Thyroid gland (tissue), 4 donors: ENCODE data around the gene BCL11B. TPM values are rescaled to one million over a fixed set of nuclear protein-coding genes. Genes with fewer than 3 reads are reported as not detected.

ENCODE experiments used
- DNase-seq, 2 donors: peaks; one replicate each; pipeline ENCODE4 v3.0.0-alpha.2; 2019
- H3K27ac ChIP-seq, 3 donors: fragments of 200-600 bp; sonication (generic); 1 replicate in 2 of 3; 2 replicates in 1 of 3; pipeline ENCODE4 v1.5.1; 2016 to 2019; ENCODE audit warnings: mild to moderate bottlenecking in 1 of 3, moderate library complexity in 1 of 3
- H3K27me3 ChIP-seq: fragments of 200-600 bp; sonication (generic); one replicate; pipeline ENCODE4 v1.5.1; 2019
- H3K36me3 ChIP-seq, 2 donors: fragments of 200-600 bp; sonication (generic); one replicate each; pipeline ENCODE4 v1.5.1; 2016 to 2019
- H3K4me1 ChIP-seq, 2 donors: fragments of 200-600 bp; sonication (generic); one replicate each; pipeline ENCODE4 v1.5.1; 2017 to 2019
- H3K4me3 ChIP-seq, 3 donors: fragments of 200-600 bp; sonication (generic); replicated peaks in 1 of 3; 1 replicate in 2 of 3; 2 replicates in 1 of 3; pipeline ENCODE4 v1.5.1; 2016; ENCODE audit warnings: mild to moderate bottlenecking in 1 of 3
- H3K9me3 ChIP-seq: fragments of 200-600 bp; sonication (generic); one replicate; pipeline ENCODE4 v1.5.1; 2017
- CTCF ChIP-seq, 6 experiments: fragments of 200-600 bp in 3 of 6; fragments of 450-650 bp in 3 of 6; sonication (generic) in 3 of 6; IDR thresholded peaks; one replicate each; pipeline ENCODE4 v1.5.1; 2016 to 2019; ENCODE audit warnings: antibody characterized with exemption in 6 of 6, mild to moderate bottlenecking in 2 of 6, inconsistent platforms in 1 of 6, moderate library complexity in 1 of 6
- POLR2A ChIP-seq, 2 donors: fragments of 450-650 bp; IDR thresholded peaks; one replicate each; pipeline ENCODE4 v1.6.1; 2017; ENCODE audit warnings: antibody characterized with exemption in 2 of 2, mild to moderate bottlenecking in 2 of 2, moderate library complexity in 1 of 2
- WGBS, 2 donors: methylation state at CpG; one replicate each; pipeline ENCODE4 v1.1.5; 2017; 5-methylcytosine and 5-hydroxymethylcytosine counted together
- intact Hi-C: fragments of 100-400 bp; cut with DNase I; formaldehyde crosslinking; loops from one replicate; pipeline ENCODE4 v1.15.1; 2023
- total RNA-seq, 4 donors: library from RNA; depleted of rRNA; stranded (reverse); fragments of >200 nt; gene quantifications; one replicate each; pipeline ENCODE4 v1.2.3, GENCODE V29; 2016

Gene BCL11B
- total RNA-seq, 4 donors from 2014 or later, result 0.81 to 4.3 (median 2.3) TPM

- H3K27me3 ChIP-seq, result no peaks in the 10 kb centered on the region
- no peak overlapping the region for H3K27ac ChIP-seq
- H3K4me1 ChIP-seq, result no peaks in the 10 kb centered on the region
- no peak overlapping the region for H3K4me3 ChIP-seq
- no peaks in the 10 kb centered on the region for H3K9me3 ChIP-seq
- WGBS, 2 donors, result 71 to 78% methylated on average over 10 to 16 of the region's 16 CpGs
- DNase-seq, result peak in 1 of 2 donors; percentile 14
- no peaks in the 10 kb centered on the region for H3K36me3 ChIP-seq
- TF ChIP-seq CTCF (IDR thresholded peaks at IDR 0.05), result no peak
- no peak for TF ChIP-seq POLR2A (IDR thresholded peaks at IDR 0.05)
- intact Hi-C loops, result no loop called here
Measured at GRCh38 chr14:99133636-99134515, 138.1 kb downstream of the BCL11B start.

- intact Hi-C loops, result no loop called here
- DNase-seq, result no peak
- 71 to 85% methylated on average over 19 of the region's 19 CpGs for WGBS, 2 donors
Measured at GRCh38 chr14:99132821-99133635, 139.0 kb downstream of the BCL11B start.

GRCh38 chr14:99131632-99132271 lies 140.2 kb downstream of the BCL11B start:
- 90 to 91% methylated on average over 10 to 12 of the region's 12 CpGs for WGBS, 2 donors
- no peaks in the 10 kb centered on the region for H3K9me3 ChIP-seq
- DNase-seq, result no peak
- TF ChIP-seq POLR2A (IDR thresholded peaks at IDR 0.05), result no peak
- TF ChIP-seq CTCF (IDR thresholded peaks at IDR 0.05), result no peak
- no peak overlapping the region for H3K27ac ChIP-seq
- H3K4me3 ChIP-seq, result no peak overlapping the region
- intact Hi-C loops, result no loop called here
- peaks cover 5 to 12% of the 10 kb centered on the region in 2 donors for H3K4me1 ChIP-seq
- no peaks in the 10 kb centered on the region for H3K36me3 ChIP-seq
- H3K27me3 ChIP-seq, result no peaks in the 10 kb centered on the region

More at GRCh38 chr14:99132821-99133635, 139.0 kb downstream of the BCL11B start:
- Histone ChIP-seq H3K4me3 (no peak overlapping the region), H3K9me3 (no peaks in the 10 kb centered on the region), H3K27ac (no peak overlapping the region), H3K36me3 (no peaks in the 10 kb centered on the region), H3K27me3 (no peaks in the 10 kb centered on the region), H3K4me1 (peaks cover 0 to under 1% of the 10 kb centered on the region in 2 donors)
- TF ChIP-seq POLR2A (IDR thresholded peaks at IDR 0.05) (no peak), CTCF (IDR thresholded peaks at IDR 0.05) (no peak)

GRCh38 chr14:99129998-99130397 lies 142.0 kb downstream of the BCL11B start:
- no peak for TF ChIP-seq CTCF (IDR thresholded peaks at IDR 0.05)
- TF ChIP-seq POLR2A (IDR thresholded peaks at IDR 0.05), result no peak
- Histone ChIP-seq H3K9me3 (no peaks in the 10 kb centered on the region), H3K27me3 (no peaks in the 10 kb centered on the region), H3K27ac (no peak overlapping the region), H3K4me1 (peaks cover 5 to 27% of the 10 kb centered on the region in 2 donors), H3K36me3 (no peaks in the 10 kb centered on the region), H3K4me3 (no peak overlapping the region)
- intact Hi-C loops, result no loop called here
- WGBS, 2 donors, result 84 to 88% methylated on average over 15 of the region's 15 CpGs
- DNase-seq, result no peak
